ENCODE results near the gene CGAS.

Gene CGAS

GRCh38 chr6:73375216-73375615, 76.9 kb downstream of the CGAS start:
- H3K36me3 ChIP-seq (ENCODE audit: control insufficient read depth in 2 of 2, insufficient read depth in 1 of 2, low read length in 2 of 2) = no peaks in the 10 kb centered on the region
- no peaks in the 10 kb centered on the region for H3K4me1 ChIP-seq (ENCODE audit: control insufficient read depth, insufficient read depth, low read length)
- H3K27ac ChIP-seq (ENCODE audit: extremely low read depth, low read depth, low read length) = no peak overlapping the region
- no peak overlapping the region for H3K4me3 ChIP-seq (ENCODE audit: low read depth, low read length)
- no peak for TF ChIP-seq ZNF555 (tag by site-specific recombination; conservative IDR thresholded peaks at IDR 0.05)
- TF ChIP-seq, protein P1, sequence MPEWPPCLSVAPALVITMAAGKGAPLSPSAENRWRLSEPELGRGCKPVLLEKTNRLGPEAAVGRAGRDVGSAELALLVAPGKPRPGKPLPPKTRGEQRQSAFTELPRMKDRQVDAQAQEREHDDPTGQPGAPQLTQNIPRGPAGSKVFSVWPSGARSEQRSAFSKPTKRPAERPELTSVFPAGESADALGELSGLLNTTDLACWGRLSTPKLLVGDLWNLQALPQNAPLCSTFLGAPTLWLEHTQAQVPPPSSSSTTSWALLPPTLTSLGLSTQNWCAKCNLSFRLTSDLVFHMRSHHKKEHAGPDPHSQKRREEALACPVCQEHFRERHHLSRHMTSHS (tag by site-specific recombination; IDR thresholded peaks at IDR 0.05) = no peak
- TF ChIP-seq ZNF510 (tag by site-specific recombination; IDR thresholded peaks at IDR 0.05; ENCODE audit: insufficient replicate concordance) = no peak
- TF ChIP-seq, protein P2, sequence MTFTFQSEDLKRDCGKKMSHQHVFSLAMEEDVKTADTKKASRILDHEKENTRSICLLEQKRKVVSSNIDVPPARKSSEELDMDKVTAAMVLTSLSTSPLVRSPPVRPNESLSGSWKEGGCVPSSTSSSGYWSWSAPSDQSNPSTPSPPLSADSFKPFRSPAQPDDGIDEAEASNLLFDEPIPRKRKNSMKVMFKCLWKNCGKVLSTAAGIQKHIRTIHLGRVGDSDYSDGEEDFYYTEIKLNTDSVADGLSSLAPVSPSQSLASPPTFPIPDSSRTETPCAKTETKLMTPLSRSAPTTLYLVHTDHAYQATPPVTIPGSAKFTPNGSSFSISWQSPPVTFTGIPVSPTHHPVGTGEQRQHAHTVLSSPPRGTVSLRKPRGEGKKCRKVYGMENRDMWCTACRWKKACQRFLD (tag by site-specific recombination; IDR thresholded peaks at IDR 0.05) = no peak
- TF ChIP-seq ZSCAN30 (tag by site-specific recombination; IDR thresholded peaks at IDR 0.05) = no peak
- TF ChIP-seq, protein P3, sequence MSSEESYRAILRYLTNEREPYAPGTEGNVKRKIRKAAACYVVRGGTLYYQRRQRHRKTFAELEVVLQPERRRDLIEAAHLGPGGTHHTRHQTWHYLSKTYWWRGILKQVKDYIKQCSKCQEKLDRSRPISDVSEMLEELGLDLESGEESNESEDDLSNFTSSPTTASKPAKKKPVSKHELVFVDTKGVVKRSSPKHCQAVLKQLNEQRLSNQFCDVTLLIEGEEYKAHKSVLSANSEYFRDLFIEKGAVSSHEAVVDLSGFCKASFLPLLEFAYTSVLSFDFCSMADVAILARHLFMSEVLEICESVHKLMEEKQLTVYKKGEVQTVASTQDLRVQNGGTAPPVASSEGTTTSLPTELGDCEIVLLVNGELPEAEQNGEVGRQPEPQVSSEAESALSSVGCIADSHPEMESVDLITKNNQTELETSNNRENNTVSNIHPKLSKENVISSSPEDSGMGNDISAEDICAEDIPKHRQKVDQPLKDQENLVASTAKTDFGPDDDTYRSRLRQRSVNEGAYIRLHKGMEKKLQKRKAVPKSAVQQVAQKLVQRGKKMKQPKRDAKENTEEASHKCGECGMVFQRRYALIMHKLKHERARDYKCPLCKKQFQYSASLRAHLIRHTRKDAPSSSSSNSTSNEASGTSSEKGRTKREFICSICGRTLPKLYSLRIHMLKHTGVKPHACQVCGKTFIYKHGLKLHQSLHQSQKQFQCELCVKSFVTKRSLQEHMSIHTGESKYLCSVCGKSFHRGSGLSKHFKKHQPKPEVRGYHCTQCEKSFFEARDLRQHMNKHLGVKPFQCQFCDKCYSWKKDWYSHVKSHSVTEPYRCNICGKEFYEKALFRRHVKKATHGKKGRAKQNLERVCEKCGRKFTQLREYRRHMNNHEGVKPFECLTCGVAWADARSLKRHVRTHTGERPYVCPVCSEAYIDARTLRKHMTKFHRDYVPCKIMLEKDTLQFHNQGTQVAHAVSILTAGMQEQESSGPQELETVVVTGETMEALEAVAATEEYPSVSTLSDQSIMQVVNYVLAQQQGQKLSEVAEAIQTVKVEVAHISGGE (tag by site-specific recombination; conservative IDR thresholded peaks at IDR 0.05; ENCODE audit: low read depth) = no peak
- TF ChIP-seq ZNF645 (tag by site-specific recombination; IDR thresholded peaks at IDR 0.05) = no peak
- TF ChIP-seq BCL6B (tag by site-specific recombination; IDR thresholded peaks at IDR 0.05) = no peak
- no peak for TF ChIP-seq ZBTB49 (tag by site-specific recombination; IDR thresholded peaks at IDR 0.05; ENCODE audit: low read depth)
- TF ChIP-seq ZNF19 (tag by site-specific recombination; IDR thresholded peaks at IDR 0.05; ENCODE audit: low read depth) = no peak
- TF ChIP-seq ZNF549 (tag by site-specific recombination; IDR thresholded peaks at IDR 0.05) = no peak
- no peak for TF ChIP-seq REPIN1 (tag by site-specific recombination; IDR thresholded peaks at IDR 0.05; ENCODE audit: low read depth)
- no peak for TF ChIP-seq ZNF664 (tag by site-specific recombination; IDR thresholded peaks at IDR 0.05)
- no peak for TF ChIP-seq MZF1 (tag by site-specific recombination; IDR thresholded peaks at IDR 0.05; ENCODE audit: borderline replicate concordance)
- no peak for TF ChIP-seq ZNF433 (tag by site-specific recombination; IDR thresholded peaks at IDR 0.05; ENCODE audit: low read depth)
- no peak for TF ChIP-seq ZNF274 (IDR thresholded peaks at IDR 0.05; ENCODE audit: low read length)
- TF ChIP-seq ZNF274 (tag by site-specific recombination; IDR thresholded peaks at IDR 0.05; ENCODE audit: borderline replicate concordance) = no peak
- TF ChIP-seq ZNF37A (tag by site-specific recombination; IDR thresholded peaks at IDR 0.05) = no peak
- TF ChIP-seq, protein P4, sequence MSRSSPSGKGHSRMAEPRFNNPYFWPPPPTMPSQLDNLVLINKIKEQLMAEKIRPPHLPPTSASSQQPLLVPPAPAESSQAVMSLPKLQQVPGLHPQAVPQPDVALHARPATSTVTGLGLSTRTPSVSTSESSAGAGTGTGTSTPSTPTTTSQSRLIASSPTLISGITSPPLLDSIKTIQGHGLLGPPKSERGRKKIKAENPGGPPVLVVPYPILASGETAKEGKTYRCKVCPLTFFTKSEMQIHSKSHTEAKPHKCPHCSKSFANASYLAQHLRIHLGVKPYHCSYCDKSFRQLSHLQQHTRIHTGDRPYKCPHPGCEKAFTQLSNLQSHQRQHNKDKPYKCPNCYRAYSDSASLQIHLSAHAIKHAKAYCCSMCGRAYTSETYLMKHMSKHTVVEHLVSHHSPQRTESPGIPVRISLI (tag by site-specific recombination; IDR thresholded peaks at IDR 0.05) = no peak
- no peak for TF ChIP-seq ZNF544 (tag by site-specific recombination; IDR thresholded peaks at IDR 0.05)
- no peak for TF ChIP-seq ZNF473 (tag by site-specific recombination; IDR thresholded peaks at IDR 0.05)
- ChIA-PET CTCF (interaction anchor here (1.9 kb wide), 1 partner anchor 13 kb away, joined by 11 read pairs; no protein-coding TSS in a partner anchor), POLR2A (no interaction called here)
- no peaks in the 10 kb centered on the region for H3K9me3 ChIP-seq (ENCODE audit: control insufficient read depth, insufficient read depth, low read depth, low read length)

All from HEK293 (cell line).